GDM1 (cell line): ENCODE measurements around the gene GRIA3.
"Not testable (repeated sequence)": the region's sequence is repeated elsewhere in the genome, so short reads cannot be mapped to it uniquely, and the experiment has no call there.

Source experiments
- DNase-seq: peaks from one replicate; lab custom pipeline; 2025; lab: John Stamatoyannopoulos, UW

The GRIA3 gene

DNA sequence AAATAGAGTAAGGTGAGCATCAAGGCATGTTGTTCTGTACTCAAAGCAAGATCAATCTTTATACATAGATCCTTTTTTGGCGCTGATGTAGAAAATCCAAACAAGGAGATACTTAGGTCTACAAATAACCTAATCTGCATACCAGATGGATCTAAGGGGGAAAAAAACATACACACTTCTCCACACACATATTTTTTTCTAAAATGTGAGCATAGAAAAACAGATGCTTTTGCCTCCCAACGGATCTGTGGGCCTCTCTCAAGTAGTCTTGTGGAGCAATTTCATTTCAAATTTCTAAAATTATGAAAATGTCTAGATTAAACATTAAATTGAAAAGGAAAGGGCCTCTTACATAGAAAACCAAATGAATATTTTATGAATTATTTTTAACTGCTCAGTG is 166.1 kb downstream of the GRIA3 start:
- no peak for DNase-seq

- DNase-seq, result no peak
Measured at GRCh38 chrX:123357941-123358340, 173.9 kb downstream of the GRIA3 start.

DNA sequence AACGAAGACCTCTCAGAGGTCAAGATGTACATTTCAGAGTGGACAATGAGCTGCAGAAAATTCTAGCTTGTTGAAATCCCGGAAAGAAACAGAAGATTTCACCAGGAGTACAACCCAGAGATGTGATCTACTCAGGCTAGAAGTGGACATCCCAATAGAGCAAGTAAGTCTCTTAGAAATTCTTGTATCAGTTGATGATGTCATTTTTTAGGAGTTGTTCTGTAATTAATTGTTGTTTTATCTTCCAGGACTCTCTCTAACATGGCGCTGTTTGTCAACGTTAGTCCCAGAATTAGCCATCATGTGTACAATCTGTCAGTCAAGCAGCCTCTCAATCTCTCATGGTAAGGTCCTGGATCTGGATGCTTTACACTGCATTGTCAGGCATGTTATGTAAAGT is 174.4 kb downstream of the GRIA3 start:
- DNase-seq, result no peak

DNA sequence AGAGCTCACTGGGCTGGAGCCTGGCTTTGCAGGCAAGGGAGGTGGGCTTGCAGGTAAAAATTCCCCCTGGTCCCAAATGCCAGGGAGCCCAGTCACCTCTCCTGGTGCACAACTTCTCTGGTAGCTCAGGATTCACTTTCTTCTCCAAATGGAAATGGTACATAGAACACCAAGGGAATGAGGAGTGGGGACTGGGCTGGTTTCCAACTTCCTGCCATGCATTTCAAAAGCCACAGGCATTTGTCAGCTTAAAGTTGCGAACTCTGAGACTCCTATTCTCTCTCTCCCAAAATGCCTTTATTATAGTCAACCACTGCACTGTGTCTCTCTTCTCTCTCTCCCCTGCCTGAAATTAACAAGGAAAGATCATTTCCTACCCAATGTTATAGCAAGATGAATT is 177.3 kb downstream of the GRIA3 start:
- DNase-seq, result no peak

- DNase-seq, result not testable (repeated sequence)
Measured at GRCh38 chrX:123386196-123386595, 202.1 kb downstream of the GRIA3 start.

GRCh38 chrX:123392921-123393320 is 208.8 kb downstream of the GRIA3 start:
- DNase-seq, result no peak

DNA sequence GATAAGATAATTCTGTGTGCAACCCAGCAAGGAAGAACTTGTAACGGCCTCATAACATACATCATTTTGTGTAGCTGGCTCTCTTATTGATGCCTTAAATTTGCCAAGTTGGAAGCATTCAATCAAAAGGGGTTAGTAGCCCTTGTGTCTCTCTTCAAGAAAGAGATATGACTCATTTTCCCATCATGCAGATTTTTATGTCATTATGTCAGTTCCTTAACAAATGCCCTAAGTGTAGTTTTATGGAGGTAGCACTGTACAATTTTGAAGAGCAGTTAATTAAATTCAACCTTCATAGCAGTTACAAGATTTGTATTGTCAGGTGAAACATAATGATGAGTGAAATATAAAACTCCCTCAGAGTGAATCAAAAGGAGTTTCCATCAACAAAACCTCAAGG is 215.6 kb downstream of the GRIA3 start:
- DNase-seq, result no peak

DNA sequence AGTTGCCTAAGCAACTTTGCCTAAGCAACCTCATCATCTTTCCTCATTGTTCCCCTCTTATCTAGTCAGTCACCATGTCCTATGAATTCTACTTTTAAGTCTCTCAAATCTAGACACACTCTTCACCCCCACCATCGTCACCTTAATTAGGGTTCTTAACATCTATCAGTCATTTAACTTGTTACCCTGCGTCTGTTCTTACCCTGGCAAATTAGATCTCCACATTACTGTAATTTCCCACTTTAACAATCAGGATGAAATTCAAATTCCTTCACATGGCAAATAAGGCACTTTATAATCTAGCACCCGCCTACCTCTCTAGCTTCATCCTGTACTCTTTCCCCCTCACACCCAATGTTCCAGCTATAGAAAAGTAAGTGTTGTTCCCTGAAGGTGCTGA is 221.2 kb downstream of the GRIA3 start:
- no peak for DNase-seq

DNA sequence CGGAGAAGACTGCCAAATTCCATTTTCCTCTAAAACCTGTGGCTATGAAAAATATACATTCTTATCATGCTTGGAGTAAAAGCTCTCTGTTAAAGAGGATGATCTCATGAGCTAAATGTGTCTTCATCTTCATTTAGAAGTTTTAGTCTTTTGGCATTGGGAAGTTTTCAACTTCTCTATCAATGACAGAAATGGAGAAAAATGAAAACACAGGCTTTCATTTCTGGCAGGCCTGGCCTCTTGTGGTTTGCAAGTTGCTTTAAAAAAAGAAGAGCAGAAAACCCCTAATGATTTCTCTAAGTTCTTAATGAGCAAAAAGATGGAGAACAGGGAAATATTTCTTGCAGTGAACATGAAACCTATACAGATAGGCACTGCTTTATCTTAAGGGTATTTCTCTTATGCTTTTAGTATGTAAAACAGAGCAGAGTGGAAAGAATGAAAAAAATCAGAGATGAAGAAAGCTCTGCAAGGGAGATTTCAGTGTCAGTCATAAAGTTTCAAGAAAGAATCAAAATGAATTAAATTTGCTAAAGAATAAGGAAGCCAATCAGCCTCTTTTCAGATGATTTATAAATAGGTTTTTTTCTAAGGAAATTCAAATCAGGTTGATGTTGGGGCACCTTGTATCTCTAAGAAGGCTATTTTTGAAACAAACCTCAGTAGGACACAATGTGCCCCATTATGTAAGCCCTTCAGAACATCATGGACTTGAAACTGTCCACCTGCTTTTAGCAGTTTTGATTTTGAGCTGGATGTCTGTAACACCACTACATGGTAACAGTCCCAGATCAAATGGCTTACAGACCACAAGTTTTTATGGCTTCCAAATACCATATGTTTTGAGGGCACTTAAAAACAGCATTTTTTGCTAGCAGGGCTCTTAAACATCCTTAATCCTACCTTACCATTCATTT is 225.0 kb downstream of the GRIA3 start:
- no peak for DNase-seq

DNA sequence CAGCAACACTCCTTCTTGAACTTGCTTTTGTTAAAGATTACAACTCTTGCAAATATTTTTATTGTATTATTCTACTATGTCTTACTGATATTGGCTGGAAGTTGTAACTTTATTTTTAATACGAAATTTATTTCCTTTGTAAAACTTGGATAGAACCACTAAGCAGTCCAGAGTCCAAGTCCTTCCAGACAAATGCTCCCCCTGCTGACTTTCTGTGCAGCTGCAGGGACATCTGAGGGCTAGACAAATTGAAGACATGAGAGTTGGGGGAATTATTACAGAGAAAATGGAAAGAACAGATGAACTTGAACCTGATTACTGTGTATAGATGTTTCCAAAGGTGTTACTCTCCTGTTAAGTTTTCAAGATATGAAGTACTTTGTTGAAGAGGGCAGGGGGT is 238.8 kb downstream of the GRIA3 start:
- peak; percentile 3 for DNase-seq

DNA sequence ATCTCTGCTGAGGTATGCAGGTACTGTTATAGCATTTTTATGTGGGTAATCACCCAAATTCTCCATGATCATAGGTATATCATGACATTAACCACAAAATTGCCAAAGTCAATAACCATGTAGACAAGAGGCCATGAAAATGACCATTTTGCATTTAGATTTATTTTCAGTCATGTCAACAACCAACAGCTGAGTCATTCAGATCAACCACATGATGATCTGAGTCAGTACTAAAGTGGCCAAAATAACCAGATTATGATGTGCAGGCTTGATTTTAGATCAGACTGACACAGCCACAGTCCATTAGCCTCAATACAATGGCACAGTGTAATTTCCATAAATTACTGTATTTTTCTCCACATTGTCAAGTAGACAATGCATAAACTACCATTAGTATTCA is 240.5 kb downstream of the GRIA3 start:
- no peak for DNase-seq

- no peak for DNase-seq
Measured at GRCh38 chrX:123425471-123425870, 241.4 kb downstream of the GRIA3 start.

GRCh38 chrX:123425904-123426303 is 241.8 kb downstream of the GRIA3 start:
- DNase-seq, result no peak

DNA sequence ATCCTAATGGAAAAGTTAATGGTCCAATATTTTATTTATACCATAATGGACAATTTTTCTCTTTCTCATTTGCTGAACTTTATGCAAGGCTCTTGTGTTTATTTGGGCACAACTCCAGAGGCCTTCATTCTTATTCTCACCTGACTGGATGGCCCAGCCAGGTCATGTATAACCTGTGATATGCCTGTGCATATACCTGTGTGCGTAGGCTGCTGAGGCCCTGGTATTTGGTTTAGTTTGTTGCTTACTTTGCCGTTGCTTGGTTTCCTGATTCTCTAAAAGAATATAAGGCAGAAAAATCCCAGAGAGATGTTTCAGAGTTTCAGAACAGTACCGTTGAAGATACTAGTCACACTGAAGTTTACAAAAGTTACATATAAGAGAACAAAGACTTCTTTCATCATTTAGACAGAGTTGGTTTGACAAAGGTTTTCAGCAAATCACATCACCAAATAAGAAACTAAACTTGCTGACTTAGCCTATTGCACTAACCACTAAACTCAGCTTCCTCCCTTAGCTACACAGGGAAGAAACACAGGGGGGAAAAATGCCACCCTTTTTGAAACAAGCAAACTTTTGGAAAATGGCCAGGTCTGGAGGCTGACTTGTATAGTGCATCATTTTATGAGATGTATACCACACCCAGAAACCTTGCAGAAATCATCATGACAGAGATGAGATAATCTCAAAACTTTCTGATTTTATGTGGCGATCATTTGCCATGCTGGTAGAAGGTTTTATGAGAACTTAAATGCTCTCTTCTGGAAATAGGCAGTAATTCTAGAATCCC is 248.5 kb downstream of the GRIA3 start:
- DNase-seq, result no peak

DNA sequence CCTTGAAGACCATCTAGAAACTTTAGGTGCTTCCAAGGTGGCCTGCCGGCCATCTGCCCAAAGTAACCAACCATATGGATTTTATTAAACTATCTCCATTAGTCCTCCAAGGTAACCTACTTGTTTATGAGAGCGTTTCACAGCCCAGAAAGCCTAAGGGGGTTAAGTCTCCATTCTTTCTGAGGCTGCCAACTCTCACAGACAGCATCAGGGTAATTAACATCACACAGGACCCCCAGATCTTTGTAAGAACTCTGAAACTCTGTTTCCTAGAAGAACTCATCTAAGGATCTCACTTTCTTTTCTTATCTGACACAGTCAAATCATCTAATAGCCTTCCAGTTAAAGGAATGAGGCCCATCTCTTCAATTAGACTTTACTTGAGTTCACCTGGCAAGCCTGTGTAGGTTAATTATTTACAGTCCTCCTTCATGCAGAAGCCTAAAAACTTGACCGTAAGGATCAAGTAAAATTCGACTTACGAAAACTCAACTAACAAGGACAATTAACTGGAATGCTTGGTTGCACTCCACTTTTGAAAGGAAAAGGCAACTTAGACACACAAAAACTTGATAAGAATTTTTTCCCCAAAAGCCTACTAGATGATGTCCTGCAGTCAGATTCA is 252.5 kb downstream of the GRIA3 start:
- DNase-seq, result no peak

GRCh38 chrX:123439926-123440325 is 255.8 kb downstream of the GRIA3 start:
- DNase-seq, result not testable (repeated sequence)

DNA sequence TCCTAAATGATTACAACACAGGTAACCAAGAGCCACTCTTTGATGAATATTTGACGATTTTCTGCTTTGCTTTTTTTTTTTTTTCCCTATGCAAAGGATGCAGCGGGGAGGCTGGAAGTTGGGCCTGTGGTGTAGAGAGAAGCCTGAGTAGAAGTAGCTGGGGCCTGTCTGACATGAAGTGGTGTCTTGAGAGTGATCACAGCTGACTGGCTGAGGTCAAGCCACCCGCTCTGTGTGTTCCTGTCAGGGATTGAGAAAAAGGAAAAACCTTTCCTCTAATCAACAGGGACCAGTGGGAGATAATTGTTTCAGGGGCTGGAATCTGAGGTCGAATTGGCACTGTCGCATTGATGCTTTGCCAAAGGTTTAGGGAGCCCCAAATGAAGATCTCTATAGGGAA is 258.7 kb downstream of the GRIA3 start:
- DNase-seq, result no peak

GRCh38 chrX:123447506-123447905 is 263.4 kb downstream of the GRIA3 start:
- no peak for DNase-seq

GRCh38 chrX:123449335-123449734 is 265.3 kb downstream of the GRIA3 start:
- no peak for DNase-seq

DNA sequence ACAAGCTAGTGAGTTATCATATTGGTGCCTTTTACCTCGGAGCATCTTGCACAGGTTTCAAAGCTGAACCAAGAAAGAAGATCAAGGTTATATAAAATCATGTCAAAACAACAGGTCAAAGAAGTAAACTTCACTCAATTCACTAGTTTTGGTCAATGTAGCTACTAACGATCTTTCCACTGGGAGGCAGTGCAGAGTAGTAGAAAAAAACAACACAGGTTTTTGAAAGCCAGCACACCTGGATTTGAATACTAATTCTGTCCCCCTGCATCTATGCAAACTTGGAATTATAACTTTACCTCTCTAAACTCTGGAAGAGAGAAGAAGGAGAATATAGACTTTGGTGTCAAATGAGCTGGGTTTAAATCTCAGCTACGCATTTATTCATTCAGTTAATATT is 266.1 kb downstream of the GRIA3 start:
- DNase-seq, result no peak

GRCh38 chrX:123454712-123455431 is 270.8 kb downstream of the GRIA3 start:
- no peak for DNase-seq

GRCh38 chrX:123455693-123456092 is 271.6 kb downstream of the GRIA3 start:
- no peak for DNase-seq
